HepG2 (cell line): ENCODE results near the gene TAF1D. TPM values are rescaled to one million over a fixed set of nuclear protein-coding genes. Genes with fewer than 3 reads are reported as not detected.

Experiments used
- ATAC-seq: fragments of 200-7000 bp; cut with Tn5 transposase; 3 replicates; pipeline ENCODE4 v1.9.1; 2020; ENCODE audit warnings: mild to moderate bottlenecking, moderate library complexity
- BruUV-seq: library from RNA; stranded (reverse); fragments of 400-500 nt; replicated peaks from 2 replicates; lab custom pipeline; 2021; lab: Mats Ljungman, UMichigan
- CTCF ChIA-PET: fragments of 300-600 bp; formaldehyde crosslinking; extraction: SDS; loops from one replicate; lab custom pipeline; 2021; ENCODE audit warnings: low total read pairs, inconsistent platforms, low intra/inter-chr PET ratio; lab: Yijun Ruan, JAX
- POLR2A ChIA-PET: fragments of 350-600 bp; sonication (Branson Sonifier 250); formaldehyde crosslinking; loops from one replicate; lab custom pipeline; 2020; ENCODE audit warnings: antibody characterized with exemption, inconsistent platforms; lab: Yijun Ruan, JAX
- DNase-seq: peaks from one replicate; pipeline ENCODE4 v3.0.0-alpha.2; 2015; ENCODE audit warnings: low spot score
- FAIRE-seq: peaks from 3 replicates; lab custom pipeline; 2011; peaks lifted over from hg19 to GRCh38; lab: Jason Lieb, UNC
- H2AFZ ChIP-seq: one replicate; pipeline ENCODE4 v1.6.1; 2011; ENCODE audit warnings: low read length, inconsistent platforms
- H3K27ac ChIP-seq: fragments of 300-600 bp; 3 replicates; pipeline ENCODE4 v1.8.0; 2011; ENCODE audit warnings: mixed run types, mild to moderate bottlenecking, mixed read lengths, low read length, inconsistent platforms; ENCODE audit not compliant: insufficient read depth; ENCODE audit errors: extremely low read length
- H3K27me3 ChIP-seq, 2 experiments: fragments of 200-600 bp in 1 of 2; 2 replicates in 1 of 2; 3 replicates in 1 of 2; pipeline versions ENCODE4 v1.6.0 to v1.8.0; 2011; ENCODE audit warnings: low read length in 2 of 2, mild to moderate bottlenecking in 2 of 2, moderate library complexity in 2 of 2, inconsistent platforms in 1 of 2; ENCODE audit not compliant: insufficient read depth in 2 of 2, control insufficient read depth in 1 of 2
- H3K36me3 ChIP-seq, 2 experiments: fragments of 200-600 bp in 1 of 2; replicated peaks in 1 of 2; 2 replicates in 1 of 2; 3 replicates in 1 of 2; pipeline versions ENCODE4 v1.5.1 to v1.8.0; 2011; ENCODE audit warnings: low read length in 2 of 2, inconsistent platforms in 1 of 2; ENCODE audit not compliant: insufficient read depth in 2 of 2, control insufficient read depth in 1 of 2
- H3K4me1 ChIP-seq: 2 replicates; pipeline ENCODE4 v1.5.1; 2012; ENCODE audit warnings: low read length, inconsistent platforms; ENCODE audit not compliant: insufficient read depth
- H3K4me2 ChIP-seq: 2 replicates; pipeline ENCODE4 v1.6.0; 2011; ENCODE audit warnings: low read depth, low read length, inconsistent platforms
- H3K4me3 ChIP-seq, 3 experiments: fragments of 200-600 bp in 1 of 3; sonication (generic), shearing (Covaris generic) in 1 of 3; replicated peaks in 1 of 3; 2 replicates each; pipeline ENCODE4 v1.5.1; 2011 to 2016; ENCODE audit warnings: low read length in 3 of 3, inconsistent platforms in 2 of 3, low read depth in 2 of 3, mild to moderate bottlenecking in 2 of 3, control low read depth in 1 of 3, mixed read lengths in 1 of 3; ENCODE audit not compliant: insufficient read depth in 1 of 3
- H3K79me2 ChIP-seq: one replicate; pipeline ENCODE4 v1.6.1; 2011; ENCODE audit warnings: low read length, inconsistent platforms; ENCODE audit not compliant: insufficient read depth
- H3K9ac ChIP-seq: 2 replicates; pipeline ENCODE4 v1.6.0; 2011; ENCODE audit warnings: mild to moderate bottlenecking, low read depth, low read length, inconsistent platforms; ENCODE audit not compliant: insufficient read depth
- H3K9me3 ChIP-seq: 2 replicates; pipeline ENCODE4 v1.5.1; 2012; ENCODE audit warnings: mild to moderate bottlenecking, low read length
- H4K20me1 ChIP-seq: 2 replicates; pipeline ENCODE4 v1.6.0; 2011; ENCODE audit warnings: inconsistent platforms, mild to moderate bottlenecking, low read length, moderate library complexity; ENCODE audit not compliant: insufficient read depth
- ARHGAP35 ChIP-seq: sonication (generic); formaldehyde crosslinking; IDR thresholded peaks from 2 replicates; pipeline ENCODE4 v1.9.0; 2022; ENCODE audit warnings: mild to moderate bottlenecking, inconsistent platforms, moderate library complexity, missing genetic modification reagents, borderline replicate concordance
- CEBPG ChIP-seq: IDR thresholded peaks from 2 replicates; pipeline ENCODE4 v1.6.1; 2016
- FUBP1 ChIP-seq: sonication (generic); formaldehyde crosslinking; IDR thresholded peaks from 2 replicates; pipeline ENCODE4 v1.5.1; 2020; ENCODE audit warnings: missing genetic modification reagents, mild to moderate bottlenecking, borderline replicate concordance
- MEIS1 ChIP-seq: sonication (generic); formaldehyde crosslinking; IDR thresholded peaks from 2 replicates; pipeline ENCODE4 v1.9.0; 2021; ENCODE audit warnings: mild to moderate bottlenecking, missing genetic modification reagents, moderate library complexity, borderline replicate concordance
- MEIS2 ChIP-seq: sonication (generic); formaldehyde crosslinking; IDR thresholded peaks from 2 replicates; pipeline ENCODE4 v1.9.0; 2021; ENCODE audit warnings: mild to moderate bottlenecking, missing genetic modification reagents
- POGZ ChIP-seq: sonication (generic); formaldehyde crosslinking; IDR thresholded peaks from 2 replicates; pipeline ENCODE4 v1.4.0; 2020; ENCODE audit warnings: mild to moderate bottlenecking, missing genetic modification reagents
- PRPF4 ChIP-seq: fragments of 200-400 bp; formaldehyde crosslinking; IDR thresholded peaks from 2 replicates; pipeline ENCODE4 v1.6.1; 2016; ENCODE audit warnings: low read length, low read depth; ENCODE audit not compliant: poor library complexity, severe bottlenecking
- RARA ChIP-seq: IDR thresholded peaks from 2 replicates; pipeline ENCODE4 v1.6.1; 2016; ENCODE audit warnings: missing genetic modification reagents, missing compliant biosample characterization
- TEAD3 ChIP-seq: optimal IDR thresholded peaks from 2 replicates; pipeline ENCODE3; 2016; ENCODE audit warnings: borderline replicate concordance
- ZBTB3 ChIP-seq: sonication (generic); formaldehyde crosslinking; IDR thresholded peaks from 2 replicates; pipeline ENCODE4 v1.4.0; 2020; ENCODE audit warnings: low read depth, mild to moderate bottlenecking, moderate library complexity, missing genetic modification reagents, borderline replicate concordance
- ZNF556 ChIP-seq: sonication (generic); formaldehyde crosslinking; IDR thresholded peaks from 2 replicates; pipeline ENCODE4 v1.4.0; 2020; ENCODE audit warnings: mild to moderate bottlenecking, missing genetic modification reagents, borderline replicate concordance
- ZNF577 ChIP-seq: sonication (generic); formaldehyde crosslinking; IDR thresholded peaks from 2 replicates; pipeline ENCODE4 v1.4.0; 2020; ENCODE audit warnings: mild to moderate bottlenecking, low read depth, missing genetic modification reagents, borderline replicate concordance
- ZNF780A ChIP-seq: sonication (generic); formaldehyde crosslinking; IDR thresholded peaks from 2 replicates; pipeline ENCODE4 v1.8.0; 2022; ENCODE audit warnings: mild to moderate bottlenecking, missing genetic modification reagents, moderate library complexity
- WGBS: methylation state at CpG from one replicate; pipeline ENCODE4 v1.1.6; 2017; ENCODE audit warnings: low lambda C conversion rate; 5-methylcytosine and 5-hydroxymethylcytosine counted together
- in situ Hi-C: cut with HindIII; loops from 2 replicates; pipeline ENCODE4 v1.10.0; 2017; ENCODE audit warnings: low pct_unique_long_range_greater_than_20kb; ENCODE audit not compliant: extremely low pct_ligation_motif_present
- intact Hi-C: fragments of 100-400 bp; cut with micrococcal nuclease; formaldehyde crosslinking; loops from one replicate; pipeline ENCODE4 v1.10.0; 2022; ENCODE audit not compliant: unreplicated experiment
- polyA plus RNA-seq, 8 experiments: library from polyadenylated mRNA; depleted of rRNA in 3 of 8; stranded (reverse) in 7 of 8; unstranded in 1 of 8; fragments of >200 nt; fragmentation: Illumina TruSeq in 4 of 8; extraction: Trizol in 4 of 8; gene quantifications; 2 replicates each; pipeline versions ENCODE4 v1.2.1 to v1.2.3, GENCODE V29; 2011 to 2016; ENCODE audit warnings: low read depth in 4 of 8, missing spikeins in 1 of 8, mixed read lengths in 1 of 8; ENCODE audit not compliant: insufficient read depth in 1 of 8
- total RNA-seq, 5 experiments: library from RNA; depleted of rRNA; stranded (reverse); fragments of >200 nt; fragmentation: Illumina TruSeq; extraction: Trizol; gene quantifications; 2 replicates each; pipeline ENCODE4 v1.2.3, GENCODE V29; 2016; ENCODE audit warnings: low read depth in 1 of 5

Gene TAF1D
- total and polyA plus RNA-seq, 2 of the 13 experiments (the other 11 are each of a cell fraction or from before 2014, with no cell fraction given) = 132 to 207 TPM

GRCh38 chr11:93715797-93716396 is 25.4 kb downstream of the TAF1D start:
- DNase-seq (no peak), FAIRE-seq (no peak), ATAC-seq (no peak)
- Histone ChIP-seq H2AFZ (no peak overlapping the region), H3K9me3 (no peaks in the 10 kb centered on the region), H3K27me3 (no peaks in the 10 kb centered on the region), H3K4me1 (no peaks in the 10 kb centered on the region), H4K20me1 (no peaks in the 10 kb centered on the region), H3K4me3 (no peak overlapping the region), H3K4me2 (no peak overlapping the region), H3K27ac (no peak overlapping the region), H3K36me3 (peaks cover 8 to 42% of the 10 kb centered on the region in 2 experiments; a peak in 4 of 5 replicates), H3K9ac (no peak overlapping the region), H3K79me2 (no peaks in the 10 kb centered on the region)
- CTCF ChIA-PET = no interaction called here
- in situ Hi-C loops (no loop called here), intact Hi-C loops (no loop called here)
- POLR2A ChIA-PET = interaction anchor here (1.1 kb wide), 1 partner anchor 49 kb away, joined by 3 read pairs; no protein-coding TSS in a partner anchor
- 98% methylated on average over 4 of the region's 4 CpGs for WGBS
- no TSS peak for BruUV-seq
- TF ChIP-seq ZNF556 = no peak
- no peak for TF ChIP-seq RARA (CRISPR knock-in tag)
- no peak for TF ChIP-seq CEBPG (CRISPR knock-in tag)
- TF ChIP-seq POGZ (CRISPR knock-in tag) = no peak
- no peak for TF ChIP-seq ZNF577 (CRISPR knock-in tag)
- TF ChIP-seq PRPF4 = no peak
- no peak for TF ChIP-seq ZBTB3
- no peak for TF ChIP-seq ZNF780A
- TF ChIP-seq TEAD3 (CRISPR knock-in tag) = no peak
- no peak for TF ChIP-seq FUBP1 (CRISPR knock-in tag)
- TF ChIP-seq ARHGAP35 = no peak
- no peak for TF ChIP-seq MEIS2 (CRISPR knock-in tag)
- TF ChIP-seq MEIS1 = no peak
